IPS-18a (cell line): ENCODE results near the gene DOCK11.
"Not testable (repeated sequence)": the region's sequence is repeated elsewhere in the genome, so short reads cannot be mapped to it uniquely, and the experiment has no call there.

Experiments used
- H3K27ac ChIP-seq: one replicate; pipeline ENCODE4 v1.5.1; 2013; ENCODE audit warnings: low read length
- H3K27me3 ChIP-seq: one replicate; pipeline ENCODE4 v1.6.1; 2013; ENCODE audit warnings: mild to moderate bottlenecking, low read length; ENCODE audit not compliant: control insufficient read depth, insufficient read depth
- H3K36me3 ChIP-seq: one replicate; pipeline ENCODE4 v1.6.1; 2013; ENCODE audit warnings: low read depth, low read length; ENCODE audit not compliant: control insufficient read depth
- H3K4me1 ChIP-seq: one replicate; pipeline ENCODE4 v1.6.1; 2013; ENCODE audit warnings: low read depth, low read length; ENCODE audit not compliant: control insufficient read depth
- H3K4me3 ChIP-seq: one replicate; pipeline ENCODE4 v1.5.1; 2013; ENCODE audit warnings: low read length
- H3K9ac ChIP-seq: one replicate; pipeline ENCODE4 v1.6.1; 2013; ENCODE audit warnings: mild to moderate bottlenecking, low read length, moderate library complexity
- H3K9me3 ChIP-seq: one replicate; pipeline ENCODE4 v1.6.1; 2013; ENCODE audit warnings: low read depth, low read length; ENCODE audit not compliant: control insufficient read depth

DOCK11 gene

GRCh38 chrX:118582926-118583325, 87.3 kb downstream of the DOCK11 start:
- H3K27ac ChIP-seq, H3K4me3 ChIP-seq, H3K27me3 ChIP-seq, H3K36me3 ChIP-seq, H3K4me1 ChIP-seq, H3K9ac ChIP-seq, H3K9me3 ChIP-seq: not testable (repeated sequence)

GRCh38 chrX:118583781-118584180, 88.2 kb downstream of the DOCK11 start:
- H3K4me1 ChIP-seq: no peaks in the 10 kb centered on the region
- H3K4me3 ChIP-seq: no peak overlapping the region
- no peaks in the 10 kb centered on the region for H3K36me3 ChIP-seq
- no peaks in the 10 kb centered on the region for H3K27me3 ChIP-seq
- no peak overlapping the region for H3K27ac ChIP-seq
- no peak overlapping the region for H3K9ac ChIP-seq
- H3K9me3 ChIP-seq: peaks cover 11% of the 10 kb centered on the region

GRCh38 chrX:118585296-118585695, 89.7 kb downstream of the DOCK11 start:
- H3K36me3 ChIP-seq: no peaks in the 10 kb centered on the region

GRCh38 chrX:118586206-118586605, 90.6 kb downstream of the DOCK11 start:
- not testable (repeated sequence) for H3K27me3 ChIP-seq, H3K4me1 ChIP-seq, H3K36me3 ChIP-seq

More at GRCh38 chrX:118585296-118585695, 89.7 kb downstream of the DOCK11 start:
- H3K9ac ChIP-seq: no peak overlapping the region
- H3K4me1 ChIP-seq: no peaks in the 10 kb centered on the region
- H3K4me3 ChIP-seq: no peak overlapping the region
- peaks cover 11% of the 10 kb centered on the region for H3K9me3 ChIP-seq
- H3K27me3 ChIP-seq: no peaks in the 10 kb centered on the region
- H3K27ac ChIP-seq: no peak overlapping the region

GRCh38 chrX:118588715-118589114, 93.1 kb downstream of the DOCK11 start:
- Histone ChIP-seq H3K36me3 (no peaks in the 10 kb centered on the region), H3K4me3 (no peak overlapping the region), H3K27me3 (no peaks in the 10 kb centered on the region), H3K9me3 (peaks cover 14% of the 10 kb centered on the region), H3K9ac (no peak overlapping the region), H3K4me1 (peaks cover 4% of the 10 kb centered on the region), H3K27ac (no peak overlapping the region)

More at GRCh38 chrX:118586206-118586605, 90.6 kb downstream of the DOCK11 start:
- not testable (repeated sequence) for H3K9ac ChIP-seq, H3K4me3 ChIP-seq, H3K27ac ChIP-seq
- H3K9me3 ChIP-seq: peaks cover 14% of the 10 kb centered on the region

GRCh38 chrX:118589227-118589626, 93.6 kb downstream of the DOCK11 start:
- H3K36me3 ChIP-seq: no peaks in the 10 kb centered on the region
- no peaks in the 10 kb centered on the region for H3K27me3 ChIP-seq
- no peak overlapping the region for H3K4me3 ChIP-seq
- H3K4me1 ChIP-seq: peaks cover 4% of the 10 kb centered on the region
- no peak overlapping the region for H3K9ac ChIP-seq
- peaks cover 11% of the 10 kb centered on the region for H3K9me3 ChIP-seq
- H3K27ac ChIP-seq: no peak overlapping the region

- H3K27me3 ChIP-seq: no peaks in the 10 kb centered on the region
- peaks cover 4% of the 10 kb centered on the region for H3K4me1 ChIP-seq
- H3K9me3 ChIP-seq: peaks cover 7% of the 10 kb centered on the region
- H3K4me3 ChIP-seq: no peak overlapping the region
- no peak overlapping the region for H3K27ac ChIP-seq
- H3K36me3 ChIP-seq: no peaks in the 10 kb centered on the region
- no peak overlapping the region for H3K9ac ChIP-seq
Measured at GRCh38 chrX:118593407-118593806, 97.8 kb downstream of the DOCK11 start.

- peaks cover 7% of the 10 kb centered on the region for H3K9me3 ChIP-seq
- H3K9ac ChIP-seq: no peak overlapping the region
- peaks cover 4% of the 10 kb centered on the region for H3K4me1 ChIP-seq
- no peak overlapping the region for H3K4me3 ChIP-seq
- no peak overlapping the region for H3K27ac ChIP-seq
- no peaks in the 10 kb centered on the region for H3K36me3 ChIP-seq
- no peaks in the 10 kb centered on the region for H3K27me3 ChIP-seq
Measured at GRCh38 chrX:118594697-118595420, 99.2 kb downstream of the DOCK11 start.

- no peak overlapping the region for H3K4me3 ChIP-seq
- no peaks in the 10 kb centered on the region for H3K36me3 ChIP-seq
- no peak overlapping the region for H3K9ac ChIP-seq
- H3K27ac ChIP-seq: no peak overlapping the region
- H3K27me3 ChIP-seq: no peaks in the 10 kb centered on the region
- H3K9me3 ChIP-seq: peaks cover 8% of the 10 kb centered on the region
- H3K4me1 ChIP-seq: peaks cover 4% of the 10 kb centered on the region
Measured at GRCh38 chrX:118595501-118596042, 100.0 kb downstream of the DOCK11 start.

GRCh38 chrX:118596390-118596789, 100.8 kb downstream of the DOCK11 start:
- Histone ChIP-seq H3K27ac (no peak overlapping the region), H3K36me3 (no peaks in the 10 kb centered on the region), H3K4me3 (no peak overlapping the region), H3K4me1 (peaks cover 4% of the 10 kb centered on the region), H3K9me3 (peaks cover 10% of the 10 kb centered on the region), H3K9ac (no peak overlapping the region), H3K27me3 (no peaks in the 10 kb centered on the region)

GRCh38 chrX:118603981-118604380, 108.4 kb downstream of the DOCK11 start:
- Histone ChIP-seq H3K4me3 (no peak overlapping the region), H3K9me3 (peaks cover 9% of the 10 kb centered on the region), H3K27me3 (no peaks in the 10 kb centered on the region), H3K36me3 (no peaks in the 10 kb centered on the region), H3K4me1 (no peaks in the 10 kb centered on the region), H3K27ac (no peak overlapping the region), H3K9ac (no peak overlapping the region)

GRCh38 chrX:118612290-118612689, 116.7 kb downstream of the DOCK11 start:
- Histone ChIP-seq H3K27me3 (no peaks in the 10 kb centered on the region), H3K36me3 (no peaks in the 10 kb centered on the region), H3K9ac (no peak overlapping the region), H3K9me3 (no peaks in the 10 kb centered on the region), H3K4me1 (peaks cover 7% of the 10 kb centered on the region), H3K27ac (no peak overlapping the region), H3K4me3 (no peak overlapping the region)
